GM15510 (cell line): ENCODE data around the gene GUCD1.

Experiments
- POLR2A ChIP-seq: IDR thresholded peaks from 3 replicates; pipeline ENCODE4 v1.6.1; 2011; ENCODE audit warnings: borderline replicate concordance; ENCODE audit not compliant: insufficient read length; ENCODE audit errors: extremely low read depth

Gene GUCD1

GRCh38 chr22:24590596-24591173 lies 35.7 kb upstream of the GUCD1 start:
- no peak for TF ChIP-seq POLR2A

- TF ChIP-seq POLR2A, result no peak
Observed at GRCh38 chr22:24589518-24590030, 34.6 kb upstream of the GUCD1 start.

GRCh38 chr22:24588757-24589481 lies 34.0 kb upstream of the GUCD1 start:
- no peak for TF ChIP-seq POLR2A

- no peak for TF ChIP-seq POLR2A
Observed at GRCh38 chr22:24588381-24588756, 33.4 kb upstream of the GUCD1 start.

- TF ChIP-seq POLR2A, result no peak
Observed at GRCh38 chr22:24587948-24588347, 33.0 kb upstream of the GUCD1 start.

- no peak for TF ChIP-seq POLR2A
Observed at GRCh38 chr22:24587251-24587650, 32.3 kb upstream of the GUCD1 start.

- no peak for TF ChIP-seq POLR2A
Observed at GRCh38 chr22:24585927-24586546, 31.1 kb upstream of the GUCD1 start.

GRCh38 chr22:24585461-24585860 lies 30.5 kb upstream of the GUCD1 start:
- no peak for TF ChIP-seq POLR2A

GRCh38 chr22:24584871-24585411 lies 30.0 kb upstream of the GUCD1 start:
- no peak for TF ChIP-seq POLR2A

- no peak for TF ChIP-seq POLR2A
Observed at GRCh38 chr22:24584166-24584790, 29.3 kb upstream of the GUCD1 start.

GRCh38 chr22:24583221-24584165 lies 28.6 kb upstream of the GUCD1 start:
- TF ChIP-seq POLR2A, result no peak

GRCh38 chr22:24582056-24582814 lies 27.3 kb upstream of the GUCD1 start:
- TF ChIP-seq POLR2A, result no peak

- no peak for TF ChIP-seq POLR2A
Observed at GRCh38 chr22:24580276-24580675, 25.3 kb upstream of the GUCD1 start.

- TF ChIP-seq POLR2A, result no peak
Observed at GRCh38 chr22:24579258-24579601, 24.3 kb upstream of the GUCD1 start.
